Measurements from ENCODE around the gene TANGO6.

DNA sequence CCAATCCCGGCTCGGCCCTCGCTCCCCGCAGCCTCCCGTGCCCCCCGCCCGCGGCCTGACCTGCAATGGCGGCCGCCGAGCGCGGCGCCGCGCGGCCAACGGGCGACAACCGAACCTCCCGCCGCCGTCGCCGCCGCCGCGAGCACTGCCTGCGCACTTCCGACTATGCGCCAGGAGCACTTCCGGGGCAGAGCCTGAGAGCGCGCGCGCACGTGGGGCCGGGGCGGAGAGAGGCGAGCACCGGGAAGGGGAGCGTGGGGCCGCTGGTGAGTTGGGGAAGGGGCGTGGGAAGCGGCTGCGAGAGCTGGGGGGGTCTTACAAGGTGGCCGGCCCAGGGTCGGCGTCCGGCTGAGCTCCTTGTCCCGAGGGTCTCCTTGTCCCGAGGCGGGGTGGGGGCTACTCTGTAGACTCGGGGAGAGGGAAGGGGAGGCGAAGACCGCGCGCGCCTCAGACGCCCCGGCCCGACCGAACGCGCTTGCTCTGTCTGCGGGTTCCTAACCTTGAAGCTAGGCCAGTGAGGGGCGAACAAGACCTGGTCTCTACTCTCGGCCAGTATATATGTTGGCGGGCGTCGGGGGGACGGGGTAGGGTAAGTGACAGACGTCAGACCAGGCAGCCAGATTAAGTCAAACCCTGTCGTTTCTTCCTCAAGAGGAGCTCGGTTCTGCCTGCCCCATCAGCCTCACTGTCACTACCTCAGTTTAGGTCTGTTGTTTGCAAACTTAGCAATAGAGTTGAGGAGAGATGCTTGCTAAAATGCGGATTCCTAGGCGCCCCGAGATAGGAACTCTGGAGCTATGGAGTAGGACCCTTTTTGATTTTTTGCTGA is 289.3 kb downstream of the TANGO6 start, which contains the start of the genes CHTF8 and UTP4:
- TF ChIP-seq EZH2 (IDR thresholded peaks at IDR 0.05; ENCODE audit: low read length), result no peak
- TF ChIP-seq, protein P1, sequence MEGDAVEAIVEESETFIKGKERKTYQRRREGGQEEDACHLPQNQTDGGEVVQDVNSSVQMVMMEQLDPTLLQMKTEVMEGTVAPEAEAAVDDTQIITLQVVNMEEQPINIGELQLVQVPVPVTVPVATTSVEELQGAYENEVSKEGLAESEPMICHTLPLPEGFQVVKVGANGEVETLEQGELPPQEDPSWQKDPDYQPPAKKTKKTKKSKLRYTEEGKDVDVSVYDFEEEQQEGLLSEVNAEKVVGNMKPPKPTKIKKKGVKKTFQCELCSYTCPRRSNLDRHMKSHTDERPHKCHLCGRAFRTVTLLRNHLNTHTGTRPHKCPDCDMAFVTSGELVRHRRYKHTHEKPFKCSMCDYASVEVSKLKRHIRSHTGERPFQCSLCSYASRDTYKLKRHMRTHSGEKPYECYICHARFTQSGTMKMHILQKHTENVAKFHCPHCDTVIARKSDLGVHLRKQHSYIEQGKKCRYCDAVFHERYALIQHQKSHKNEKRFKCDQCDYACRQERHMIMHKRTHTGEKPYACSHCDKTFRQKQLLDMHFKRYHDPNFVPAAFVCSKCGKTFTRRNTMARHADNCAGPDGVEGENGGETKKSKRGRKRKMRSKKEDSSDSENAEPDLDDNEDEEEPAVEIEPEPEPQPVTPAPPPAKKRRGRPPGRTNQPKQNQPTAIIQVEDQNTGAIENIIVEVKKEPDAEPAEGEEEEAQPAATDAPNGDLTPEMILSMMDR (optimal IDR thresholded peaks at IDR 0.05 in 1 of 3, IDR thresholded peaks at IDR 0.05 in 1 of 3, conservative IDR thresholded peaks at IDR 0.05 in 1 of 3; ENCODE audit: extremely low read depth in 1 of 3, insufficient read depth in 2 of 3, low read length in 3 of 3), result no peak

All from keratinocyte (primary cell).